Activated CD8-positive, alpha-beta T cell treated with anti-CD3 and anti-CD28 coated beads for 36 hours (primary cell): ENCODE results near the gene SLC22A4. TPM values are rescaled to one million over a fixed set of nuclear protein-coding genes. Genes with fewer than 3 reads are reported as not detected.

Experiments
- ATAC-seq: fragments of 200-7000 bp; cut with Tn5 transposase; one replicate; pipeline ENCODE4 v1.10.0; 2021; ENCODE audit warnings: mild to moderate bottlenecking, moderate library complexity
- CTCF ChIA-PET: fragments of 350-600 bp; sonication (Branson Sonifier 250); formaldehyde crosslinking; loops from one replicate; lab custom pipeline; 2021; ENCODE audit warnings: antibody characterized with exemption; lab: Charles Lee
- POLR2A ChIA-PET: fragments of 350-600 bp; sonication (Branson Sonifier 250); formaldehyde crosslinking; loops from one replicate; lab custom pipeline; 2021; ENCODE audit warnings: antibody characterized with exemption; lab: Charles Lee
- DNase-seq: peaks from one replicate; pipeline ENCODE4 v3.0.0-alpha.2; 2020
- H3K27ac Mint-ChIP-seq: one replicate; pipeline ENCODE4 v1.8.0; 2021; ENCODE audit warnings: mild to moderate bottlenecking, mixed read lengths
- H3K27me3 Mint-ChIP-seq: one replicate; pipeline ENCODE4 v1.8.0; 2021; ENCODE audit warnings: mixed read lengths
- H3K36me3 Mint-ChIP-seq: one replicate; pipeline ENCODE4 v1.8.0; 2021; ENCODE audit warnings: low read depth, mixed read lengths
- H3K4me1 Mint-ChIP-seq: one replicate; pipeline ENCODE4 v1.8.0; 2021; ENCODE audit warnings: low read depth, mixed read lengths
- H3K4me3 Mint-ChIP-seq: one replicate; pipeline ENCODE4 v1.8.0; 2021; ENCODE audit warnings: mild to moderate bottlenecking, moderate library complexity, mixed read lengths
- H3K9me3 Mint-ChIP-seq: one replicate; pipeline ENCODE4 v1.8.0; 2021; ENCODE audit warnings: mixed read lengths
- CTCF ChIP-seq: fragments of 200-600 bp; IDR thresholded peaks from one replicate; pipeline ENCODE4 v1.8.0; 2022; ENCODE audit warnings: antibody characterized with exemption, mild to moderate bottlenecking
- intact Hi-C: fragments of 100-400 bp; cut with micrococcal nuclease; formaldehyde crosslinking; loops from one replicate; pipeline ENCODE4 v1.10.0; 2022
- total RNA-seq, 2 experiments: library from RNA; stranded (reverse); gene quantifications; one replicate each; pipeline ENCODE4 v1.2.3, GENCODE V29; 2021

SLC22A4 gene
- total RNA-seq, 2 experiments from 2014 or later, result 0.74 to 0.88 TPM

- ATAC-seq (peak; percentile 16), DNase-seq (no peak)
- TF ChIP-seq CTCF, result no peak
- Mint-ChIP-seq H3K36me3 (no peaks in the 10 kb centered on the region), H3K27ac (no peak overlapping the region), H3K4me1 (peaks cover 36% of the 10 kb centered on the region), H3K4me3 (no peak overlapping the region), H3K27me3 (peaks cover 8% of the 10 kb centered on the region), H3K9me3 (no peaks in the 10 kb centered on the region)
- POLR2A ChIA-PET, result interaction anchor here (0.6 to 2.4 kb wide), 2 partner anchors 11 to 25 kb away, joined by 3 to 7 read pairs; partner anchors contain the start of gene SLC22A4
- intact Hi-C loops, result no loop called here
- CTCF ChIA-PET, result interaction anchor here (1.1 to 1.5 kb wide), 2 partner anchors 100 to 203 kb away, joined by 4 read pairs; no protein-coding TSS in a partner anchor
Observed at GRCh38 chr5:132267931-132268768, 26.0 kb upstream of the SLC22A4 start.

- Mint-ChIP-seq H3K4me3 (no peak overlapping the region), H3K27me3 (peaks cover 9% of the 10 kb centered on the region), H3K9me3 (no peaks in the 10 kb centered on the region), H3K4me1 (peaks cover 28% of the 10 kb centered on the region), H3K27ac (no peak overlapping the region), H3K36me3 (no peaks in the 10 kb centered on the region)
- ChIA-PET CTCF (interaction anchor here (1.0 to 1.5 kb wide), 3 partner anchors 79 to 204 kb away, joined by 3 to 4 read pairs (median 4); no protein-coding TSS in a partner anchor), POLR2A (interaction anchor here (0.6 to 2.4 kb wide), 2 partner anchors 11 to 25 kb away, joined by 3 to 7 read pairs; partner anchors contain the start of gene SLC22A4)
- DNase-seq (no peak), ATAC-seq (no peak)
- no peak for TF ChIP-seq CTCF
- intact Hi-C loops, result no loop called here
Observed at GRCh38 chr5:132268769-132269551, 25.2 kb upstream of the SLC22A4 start.

- intact Hi-C loops, result loop anchor here (10.0 kb wide), 1 partner anchor 235 kb away; no protein-coding TSS in a partner anchor
- Mint-ChIP-seq H3K9me3 (no peaks in the 10 kb centered on the region), H3K36me3 (no peaks in the 10 kb centered on the region), H3K27ac (no peak overlapping the region), H3K27me3 (peaks cover 9% of the 10 kb centered on the region), H3K4me1 (peaks cover 20% of the 10 kb centered on the region), H3K4me3 (no peak overlapping the region)
- no peak for TF ChIP-seq CTCF
- no peak for DNase-seq
- ATAC-seq, result no peak
- CTCF ChIA-PET, result interaction anchor here (1.0 kb wide), 1 partner anchor 79 kb away, joined by 3 read pairs; no protein-coding TSS in a partner anchor
- POLR2A ChIA-PET, result interaction anchor here (2.4 kb wide), 1 partner anchor 24 kb away, joined by 7 read pairs; the partner anchor contains the start of gene SLC22A4
Observed at GRCh38 chr5:132269635-132270334, 24.4 kb upstream of the SLC22A4 start.

- POLR2A ChIA-PET, result interaction anchor here (2.4 kb wide), 1 partner anchor 23 kb away, joined by 7 read pairs; the partner anchor contains the start of gene SLC22A4
- H3K27me3 Mint-ChIP-seq, result peaks cover 9% of the 10 kb centered on the region
- intact Hi-C loops, result loop anchor here (10.0 kb wide), 1 partner anchor 235 kb away; no protein-coding TSS in a partner anchor
- CTCF ChIA-PET, result interaction anchor here (1.0 kb wide), 1 partner anchor 80 kb away, joined by 3 read pairs; no protein-coding TSS in a partner anchor
- DNase-seq (no peak), ATAC-seq (no peak)
- no peaks in the 10 kb centered on the region for H3K36me3 Mint-ChIP-seq
- no peak overlapping the region for H3K27ac Mint-ChIP-seq
- H3K4me1 Mint-ChIP-seq, result peaks cover 18% of the 10 kb centered on the region
- no peaks in the 10 kb centered on the region for H3K9me3 Mint-ChIP-seq
- no peak overlapping the region for H3K4me3 Mint-ChIP-seq
- TF ChIP-seq CTCF, result no peak
Observed at GRCh38 chr5:132270335-132270665, 23.9 kb upstream of the SLC22A4 start.
